ENCODE results near the gene HDDC3.
"Not testable (repeated sequence)": the region's sequence is repeated elsewhere in the genome, so short reads cannot be mapped to it uniquely, and the experiment has no call there.

Gene HDDC3

GRCh38 chr15:90930861-90931574 is 1.3 kb downstream of the HDDC3 start:
- DNase-seq (ENCODE audit: low read depth in 1 of 2, low spot score in 1 of 2): no peak

DNA sequence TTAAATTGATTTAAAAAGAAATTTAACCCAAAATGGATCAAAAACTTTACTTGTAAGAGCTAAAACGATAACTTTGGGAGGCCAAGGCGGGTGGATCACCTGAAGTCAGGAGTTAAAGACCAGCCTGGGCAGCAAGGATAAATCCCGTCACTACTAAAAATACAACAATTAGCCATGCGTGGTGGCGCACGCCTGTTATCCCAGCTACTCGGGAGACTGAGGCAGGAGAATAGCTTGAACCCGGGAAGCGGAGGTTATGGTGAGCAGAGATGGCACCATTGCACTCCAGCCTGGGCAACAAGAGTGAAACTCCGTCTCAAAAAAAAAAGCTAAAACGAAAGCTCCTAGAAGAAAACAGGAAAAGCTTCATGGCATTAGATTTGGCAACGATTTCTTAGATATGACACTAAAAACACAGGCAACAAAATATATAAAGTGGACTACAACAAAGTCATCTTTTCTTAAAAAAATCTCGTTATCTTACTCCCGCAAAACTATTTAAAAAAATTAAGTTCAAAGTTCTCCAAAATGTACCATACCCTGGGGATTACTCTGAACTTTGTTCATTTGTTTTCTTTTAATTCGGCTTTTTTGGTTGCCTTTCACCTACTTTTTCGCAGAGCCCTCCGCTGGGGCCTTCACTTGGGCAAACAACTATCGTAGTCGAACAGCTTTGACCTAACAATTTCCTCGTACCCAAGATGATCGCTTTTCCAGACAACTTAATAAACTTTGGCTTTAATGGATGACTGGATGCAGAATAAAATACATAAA is 2.9 kb downstream of the HDDC3 start:
- DNase-seq (ENCODE audit: low read depth in 1 of 2, low spot score in 1 of 2): no peak

- DNase-seq (ENCODE audit: low read depth in 1 of 2, low spot score in 1 of 2): not testable (repeated sequence)
These were observed 4.2 kb downstream of the HDDC3 start for GRCh38 chr15:90928106-90928505.

GRCh38 chr15:90926766-90927165 is 5.6 kb downstream of the HDDC3 start:
- DNase-seq (ENCODE audit: low read depth in 1 of 2, low spot score in 1 of 2): not testable (repeated sequence)

GRCh38 chr15:90924375-90924774 is 8.0 kb downstream of the HDDC3 start:
- DNase-seq (ENCODE audit: low read depth in 1 of 2, low spot score in 1 of 2): no peak

DNA sequence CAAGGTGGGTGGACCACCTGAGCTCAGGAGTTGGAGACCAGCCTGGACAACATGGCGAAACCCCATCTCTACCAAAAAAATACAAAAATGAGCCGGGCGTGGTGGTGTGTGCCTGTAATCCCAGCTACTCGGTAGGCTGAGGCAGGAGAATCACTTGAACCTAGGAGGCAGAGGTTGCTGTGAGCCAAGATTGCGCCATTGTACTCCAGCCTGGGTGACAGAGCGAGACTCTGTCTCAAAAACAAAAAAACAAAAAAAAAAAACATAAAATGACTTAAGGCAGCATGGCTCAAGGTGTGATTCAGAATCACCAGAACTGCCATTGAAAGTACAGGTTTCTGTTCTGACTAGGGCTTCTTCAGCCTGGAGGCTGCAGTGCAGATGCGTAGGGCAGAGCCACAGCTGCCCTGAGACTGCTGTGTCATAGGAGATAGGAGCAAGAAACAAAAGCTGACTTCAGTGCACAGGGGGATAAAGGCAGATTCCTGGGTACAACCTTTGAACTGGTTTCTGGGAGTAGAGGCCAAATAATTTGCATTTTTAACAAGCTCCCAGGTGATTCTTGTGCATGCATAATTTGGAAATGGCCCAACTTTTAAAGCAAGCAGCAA is 9.5 kb downstream of the HDDC3 start:
- DNase-seq (ENCODE audit: low read depth in 1 of 2, low spot score in 1 of 2): not testable (repeated sequence)

DNA sequence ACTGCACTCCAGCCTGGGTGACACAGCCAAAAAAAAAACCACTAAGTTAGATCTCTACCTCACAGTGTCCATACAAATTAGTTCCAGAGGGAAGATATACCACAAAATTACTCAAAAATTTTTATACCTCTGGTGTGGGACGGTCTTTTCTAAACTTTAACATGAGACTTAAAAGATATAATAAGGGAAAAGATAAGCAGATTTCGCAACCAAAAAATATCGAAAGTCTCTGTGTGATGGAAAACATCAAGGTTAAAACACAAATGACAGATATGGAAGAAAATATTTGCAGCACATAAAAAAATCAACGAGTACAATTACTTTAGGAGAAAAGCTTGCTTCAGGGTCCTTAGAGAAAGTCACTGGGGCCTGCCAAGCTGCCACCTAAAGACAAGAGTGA is 10.5 kb downstream of the HDDC3 start:
- no peak for DNase-seq (ENCODE audit: low read depth in 1 of 2, low spot score in 1 of 2)

DNA sequence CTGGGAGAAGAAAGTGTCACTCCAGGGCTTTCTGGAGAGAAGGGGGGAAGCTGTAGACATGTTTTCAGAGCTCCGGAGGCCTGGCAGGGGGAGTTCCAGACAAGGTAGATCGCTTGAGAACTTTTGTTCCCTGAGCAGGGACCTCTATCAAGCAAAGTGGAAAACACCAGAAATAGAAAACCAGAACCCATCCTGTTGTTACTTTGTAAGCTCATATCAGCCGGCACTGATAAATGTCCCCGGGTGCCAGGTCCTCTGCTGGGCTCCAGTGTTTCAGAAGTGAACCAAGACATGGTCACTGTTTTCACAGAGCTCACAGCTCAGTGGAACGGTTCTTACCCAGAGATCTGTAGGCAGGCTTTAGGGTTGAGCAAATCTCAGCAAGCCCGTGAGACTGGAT is 13.5 kb downstream of the HDDC3 start:
- no peak for DNase-seq (ENCODE audit: low read depth in 1 of 2, low spot score in 1 of 2)

DNA sequence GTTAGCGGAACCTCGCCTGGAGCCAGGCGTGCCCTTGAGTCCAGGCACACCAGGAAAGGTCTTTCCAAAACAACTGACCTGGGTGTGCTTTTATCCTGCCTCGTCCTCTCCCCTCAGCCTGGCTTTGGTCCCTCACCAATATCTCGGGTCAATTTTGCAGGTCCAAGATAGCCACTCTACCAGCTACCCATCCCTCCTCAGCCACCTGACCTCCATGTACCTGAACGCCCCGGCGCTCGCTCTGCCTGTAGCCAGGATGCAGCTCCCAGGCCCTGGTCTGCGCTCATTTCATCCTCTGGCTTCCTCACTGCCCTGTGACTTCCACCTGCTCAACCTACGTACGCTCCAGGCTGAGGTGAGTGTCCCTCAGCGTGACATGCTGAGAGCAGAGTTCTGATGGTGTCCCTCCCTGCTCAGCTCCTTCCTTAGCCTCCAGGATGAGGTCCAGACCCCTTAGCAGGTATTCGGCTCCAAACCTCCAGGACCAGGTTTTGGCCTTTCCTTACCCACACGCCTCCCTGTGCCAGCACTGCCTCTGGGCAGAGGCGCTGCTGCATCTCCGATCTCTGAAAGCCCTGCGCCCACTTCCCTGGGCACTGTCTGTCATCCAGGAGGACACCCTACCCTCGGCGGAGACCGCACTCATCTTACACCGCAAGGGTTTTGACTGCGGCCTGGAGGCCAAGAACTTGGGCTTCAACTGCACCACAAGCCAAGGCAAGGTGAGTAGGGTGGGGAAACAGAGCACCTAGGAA is 14.1 kb downstream of the HDDC3 start:
- no peak for DNase-seq (ENCODE audit: low read depth in 1 of 2, low spot score in 1 of 2)

DNA sequence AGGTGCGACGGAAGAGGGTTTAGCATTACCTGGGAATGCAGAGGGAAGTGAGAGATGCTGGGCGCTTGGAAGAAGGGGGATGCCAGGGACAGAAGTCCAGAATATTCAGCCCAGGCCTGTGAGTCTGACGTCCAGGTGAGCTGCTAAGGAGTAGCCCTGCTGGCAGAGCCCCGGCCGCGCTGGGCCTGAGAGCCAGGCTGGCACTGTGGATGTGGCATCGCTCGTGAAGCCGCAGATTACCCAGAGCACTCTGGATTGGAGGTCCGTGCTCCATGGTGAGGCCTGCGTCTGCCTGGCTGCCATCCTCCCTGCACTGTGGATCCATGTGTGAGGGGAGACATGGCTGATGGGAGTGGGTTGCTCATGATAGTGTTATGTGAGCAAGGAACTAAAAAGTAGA is 14.8 kb downstream of the HDDC3 start:
- no peak for DNase-seq (ENCODE audit: low read depth in 1 of 2, low spot score in 1 of 2)

DNA sequence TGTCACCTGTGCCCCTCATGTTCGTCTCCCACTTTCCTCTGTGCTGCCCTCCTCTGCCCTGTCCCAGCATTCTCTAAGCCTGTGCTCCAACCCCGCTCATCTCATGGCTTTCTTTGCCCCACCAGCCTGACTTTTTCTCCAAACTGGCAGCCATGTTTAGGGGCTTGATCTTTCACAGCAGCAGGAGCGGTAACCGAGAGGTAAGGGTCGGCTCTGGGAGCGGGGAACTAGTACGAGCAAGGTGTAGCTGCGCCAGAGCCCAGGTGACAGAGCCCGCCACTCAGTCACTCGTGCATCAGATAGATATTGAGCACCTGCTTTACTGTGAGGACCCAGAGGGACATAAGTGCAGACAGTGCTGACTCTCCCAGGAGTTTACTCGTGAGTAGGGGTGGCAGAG is 15.9 kb downstream of the HDDC3 start:
- no peak for DNase-seq (ENCODE audit: low read depth in 1 of 2, low spot score in 1 of 2)

DNA sequence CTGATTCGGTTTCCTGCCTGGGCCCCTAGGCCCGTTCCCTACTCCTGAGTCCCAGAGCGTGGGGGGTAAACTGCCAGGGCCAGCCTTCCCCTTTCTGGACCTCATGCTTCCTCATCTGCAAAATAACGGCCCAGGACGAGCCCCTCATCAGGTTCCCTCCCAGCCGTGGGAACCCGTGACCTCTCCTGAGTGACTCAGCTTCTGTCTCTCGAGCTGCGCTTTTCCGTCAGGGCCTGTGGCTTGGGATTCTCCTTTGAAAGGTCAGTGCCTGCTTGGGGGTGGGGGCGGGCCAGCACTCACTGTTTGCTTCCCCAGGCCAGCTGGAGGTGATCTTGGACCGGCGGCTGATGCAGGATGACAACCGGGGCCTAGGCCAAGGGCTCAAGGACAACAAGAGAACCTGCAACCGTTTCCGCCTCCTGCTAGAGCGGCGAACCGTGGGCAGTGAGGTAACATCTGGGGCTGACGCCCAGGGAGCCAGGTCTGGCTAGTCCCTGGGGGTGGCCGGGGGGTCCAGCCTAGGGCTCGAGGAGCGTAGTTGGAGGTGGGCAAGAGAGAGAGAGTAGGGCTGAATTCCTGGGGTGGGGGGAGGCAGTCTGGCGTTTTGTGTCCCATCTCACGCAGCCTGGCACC is 16.4 kb downstream of the HDDC3 start:
- no peak for DNase-seq (ENCODE audit: low read depth in 1 of 2, low spot score in 1 of 2)

DNA sequence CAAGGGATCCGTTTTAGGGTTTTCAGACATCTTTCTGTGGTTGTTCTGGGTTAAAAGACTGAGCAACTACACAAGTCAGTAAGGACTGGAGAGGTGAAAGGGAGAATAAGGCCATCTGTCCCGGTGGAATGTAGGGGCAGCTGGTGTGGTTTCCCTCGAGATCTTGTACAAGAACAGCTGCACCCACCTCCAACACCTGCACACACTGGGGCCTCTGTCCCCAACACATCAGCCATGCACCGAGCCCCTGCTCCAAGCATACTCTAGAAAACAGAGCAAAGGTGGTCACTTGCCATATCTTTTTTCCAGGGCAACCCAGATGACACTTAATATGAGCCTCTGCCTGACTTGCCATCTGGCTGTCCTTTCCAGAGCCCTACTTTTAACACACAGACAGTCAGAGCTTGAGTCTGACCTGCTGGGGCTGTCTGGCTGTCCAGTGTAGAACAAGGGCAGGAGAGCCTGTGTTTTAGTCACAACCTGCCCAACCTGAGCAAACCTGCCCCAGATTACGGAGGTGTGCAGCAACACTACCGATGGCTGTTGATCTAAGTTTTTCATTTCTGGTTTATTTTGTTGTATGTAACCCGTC is 17.0 kb downstream of the HDDC3 start:
- no peak for DNase-seq (ENCODE audit: low read depth in 1 of 2, low spot score in 1 of 2)

DNA sequence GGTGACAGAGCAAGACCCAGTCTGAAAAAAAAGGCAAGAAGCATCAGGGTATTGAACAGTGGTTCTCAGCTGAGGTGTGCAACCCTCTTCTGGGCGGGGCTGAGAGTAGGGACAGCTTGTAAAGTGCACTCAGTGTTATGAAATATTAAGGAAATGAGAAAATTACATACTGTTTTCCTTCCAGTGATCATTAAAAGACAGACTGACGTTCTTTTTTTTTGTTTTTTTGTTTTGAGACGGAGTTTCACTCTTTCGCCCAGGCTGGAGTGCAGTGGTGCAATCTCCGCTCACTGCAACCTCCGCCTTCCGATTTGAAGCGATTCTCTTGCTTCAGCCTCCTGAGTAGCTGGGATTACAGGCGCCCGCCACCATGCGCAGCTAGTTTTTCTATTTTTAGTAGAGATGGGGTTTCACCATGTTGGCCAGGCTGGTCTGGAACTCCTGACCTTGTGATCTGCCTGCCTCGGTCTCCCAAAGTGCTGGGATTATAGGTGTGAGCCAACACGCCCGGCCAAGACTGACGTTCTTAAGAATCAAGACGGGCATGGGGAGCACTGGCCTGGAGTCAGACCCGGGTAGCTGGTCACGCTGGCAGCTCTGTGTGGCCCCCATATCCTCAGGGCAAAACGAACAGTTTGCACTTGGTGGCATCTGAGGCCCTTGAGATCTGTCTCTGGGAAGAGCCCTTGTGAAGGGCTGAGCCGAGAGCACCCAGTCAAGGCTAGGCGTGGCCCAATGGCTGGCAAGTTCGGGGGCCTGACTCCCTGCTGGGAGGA is 17.9 kb downstream of the HDDC3 start:
- no peak for DNase-seq (ENCODE audit: low read depth in 1 of 2, low spot score in 1 of 2)

GRCh38 chr15:90913398-90913944 is 18.9 kb downstream of the HDDC3 start:
- DNase-seq (ENCODE audit: low read depth in 1 of 2, low spot score in 1 of 2): no peak

- DNase-seq (ENCODE audit: low read depth in 1 of 2, low spot score in 1 of 2): no peak
These were observed 19.6 kb downstream of the HDDC3 start for GRCh38 chr15:90912770-90913075.

- DNase-seq (ENCODE audit: low read depth in 1 of 2, low spot score in 1 of 2): no peak
These were observed 20.2 kb downstream of the HDDC3 start for GRCh38 chr15:90911906-90912769.

DNA sequence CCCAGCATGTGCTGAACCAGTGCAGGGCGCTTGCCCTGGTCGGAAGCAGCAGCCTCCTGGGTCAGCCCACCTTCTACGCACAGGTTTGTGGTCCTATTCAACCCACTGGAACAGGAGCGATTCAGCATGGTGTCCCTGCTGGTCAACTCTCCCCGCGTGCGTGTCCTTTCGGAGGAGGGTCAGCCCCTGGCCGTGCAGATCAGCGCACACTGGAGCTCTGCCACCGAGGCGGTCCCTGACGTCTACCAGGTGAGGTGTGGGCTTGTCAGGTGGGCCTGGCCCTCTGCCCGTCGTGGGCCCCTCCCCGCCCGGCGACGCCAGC is 21.1 kb downstream of the HDDC3 start:
- DNase-seq (ENCODE audit: low read depth in 1 of 2, low spot score in 1 of 2): no peak

All from activated CD4-positive, alpha-beta T cell treated with anti-CD3 and anti-CD28 coated beads, Interleukin-2, amount 50 U/mL, for 24 hours (primary cell).